NCI-H2196 (cell line): ENCODE data around the gene DEDD.
A peak's percentile ranks its signal among the peaks of the same experiment; 100 is the strongest.

ENCODE experiments used
- DNase-seq: peaks from one replicate; lab custom pipeline; 2025; ENCODE audit not compliant: unreplicated experiment; lab: John Stamatoyannopoulos, UW

Gene DEDD

GRCh38 chr1:161163793-161164192 is 31.3 kb upstream of the DEDD start:
- DNase-seq, result no peak

GRCh38 chr1:161162806-161163205 is 30.3 kb upstream of the DEDD start:
- no peak for DNase-seq

GRCh38 chr1:161162052-161162451 is 29.6 kb upstream of the DEDD start:
- no peak for DNase-seq

- DNase-seq, result no peak
Measured at GRCh38 chr1:161161652-161162051, 29.2 kb upstream of the DEDD start.

- no peak for DNase-seq
Measured at GRCh38 chr1:161160671-161161145, 28.2 kb upstream of the DEDD start.

- DNase-seq, result no peak
Measured at GRCh38 chr1:161159913-161160243, 27.4 kb upstream of the DEDD start.

- DNase-seq, result peak; percentile 90
Measured at GRCh38 chr1:161159087-161159912, 26.8 kb upstream of the DEDD start, which contains the start of gene USP21. Gene USP21, plus strand, starts transcription at chr1:161159500. Its CDS starts 1,141 bp downstream, at chr1:161160641.

- no peak for DNase-seq
Measured at GRCh38 chr1:161158316-161159010, 26.0 kb upstream of the DEDD start.

- DNase-seq, result no peak
Measured at GRCh38 chr1:161157867-161158266, 25.4 kb upstream of the DEDD start.

- DNase-seq, result peak; percentile 88
Measured at GRCh38 chr1:161153682-161154337, 21.3 kb upstream of the DEDD start, which contains the start of gene UFC1. Gene UFC1, plus strand, starts transcription at chr1:161153978. Its CDS starts 20 bp downstream, at chr1:161153998.

GRCh38 chr1:161153176-161153575 is 20.7 kb upstream of the DEDD start:
- DNase-seq, result no peak

- no peak for DNase-seq
Measured at GRCh38 chr1:161145832-161146231, 13.4 kb upstream of the DEDD start.

GRCh38 chr1:161140755-161141400 is 8.4 kb upstream of the DEDD start:
- no peak for DNase-seq

- DNase-seq, result peak; percentile 59
Measured at GRCh38 chr1:161139766-161140165, 7.3 kb upstream of the DEDD start.

GRCh38 chr1:161138431-161138830 is 6.0 kb upstream of the DEDD start:
- no peak for DNase-seq

GRCh38 chr1:161137881-161138280 is 5.4 kb upstream of the DEDD start:
- no peak for DNase-seq

- DNase-seq, result no peak
Measured at GRCh38 chr1:161133220-161133740, 813 bp upstream of the DEDD start.

GRCh38 chr1:161131523-161132409 is 701 bp downstream of the DEDD start:
- no peak for DNase-seq

GRCh38 chr1:161130266-161130665 is 2.2 kb downstream of the DEDD start:
- no peak for DNase-seq
